SK-N-SH (cell line): ENCODE results near the gene ALKBH6. TPM values are rescaled to one million over a fixed set of nuclear protein-coding genes. Genes with fewer than 3 reads are reported as not detected.

ENCODE experiments used
- CTCF ChIA-PET: fragments of 300-600, 350-600 bp; formaldehyde crosslinking; extraction: SDS; loops from one replicate; lab custom pipeline; 2021; lab: Yijun Ruan, JAX
- POLR2A ChIA-PET: fragments of 350-600 bp; sonication (Branson Sonifier 250); formaldehyde crosslinking; extraction: SDS; loops from one replicate; lab custom pipeline; 2020; ENCODE audit warnings: antibody characterized with exemption, inconsistent platforms; lab: Yijun Ruan, JAX
- DNase-seq: peaks from one replicate; pipeline ENCODE4 v3.0.0; 2012
- H2AFZ ChIP-seq: fragments of 200-600 bp; sonication (generic); 2 replicates; pipeline ENCODE4 v1.8.1; 2016; ENCODE audit warnings: antibody characterized with exemption, mild to moderate bottlenecking, low read depth
- H3F3A ChIP-seq: fragments of 200-600 bp; sonication (generic); replicated peaks from 2 replicates; pipeline ENCODE3; 2016; ENCODE audit warnings: antibody characterized with exemption, mild to moderate bottlenecking; ENCODE audit not compliant: insufficient read depth
- H3K27ac ChIP-seq, 2 experiments: fragments of 200-500 bp in 1 of 2; fragments of 200-600 bp in 1 of 2; sonication (Bioruptor generic) in 1 of 2; sonication (generic), shearing (Covaris generic) in 1 of 2; 2 replicates each; pipeline versions ENCODE4 v1.5.1 to v1.6.1; 2014 to 2016; ENCODE audit warnings: low read depth in 2 of 2, inconsistent platforms in 1 of 2, low read length in 1 of 2, mild to moderate bottlenecking in 1 of 2, mixed read lengths in 1 of 2
- H3K27me3 ChIP-seq: fragments of 200-600 bp; sonication (generic), shearing (Covaris generic); 2 replicates; pipeline ENCODE4 v1.6.1; 2016; ENCODE audit warnings: mixed run types; ENCODE audit not compliant: insufficient read depth
- H3K36me3 ChIP-seq, 2 experiments: fragments of 200-500 bp in 1 of 2; fragments of 200-600 bp in 1 of 2; sonication (Bioruptor generic) in 1 of 2; sonication (generic) in 1 of 2; replicated peaks in 1 of 2; 2 replicates each; pipeline versions ENCODE3 to v1.5.1; 2014 to 2016; ENCODE audit warnings: low read length in 1 of 2, mild to moderate bottlenecking in 1 of 2; ENCODE audit not compliant: insufficient read depth in 2 of 2, control insufficient read depth in 1 of 2
- H3K4me1 ChIP-seq, 2 experiments: fragments of 200-500 bp in 1 of 2; fragments of 200-600 bp in 1 of 2; sonication (Bioruptor generic) in 1 of 2; sonication (generic), shearing (Covaris generic) in 1 of 2; 2 replicates each; pipeline versions ENCODE4 v1.5.1 to v1.6.1; 2014 to 2016; ENCODE audit warnings: low read depth in 1 of 2, low read length in 1 of 2, mixed run types in 1 of 2; ENCODE audit not compliant: insufficient read depth in 2 of 2, control insufficient read depth in 1 of 2
- H3K4me2 ChIP-seq: fragments of 200-600 bp; sonication (generic), shearing (Covaris generic); 2 replicates; pipeline ENCODE4 v1.6.1; 2017; ENCODE audit warnings: mixed run types
- H3K4me3 ChIP-seq, 2 experiments: fragments of 200-500 bp in 1 of 2; fragments of 200-600 bp in 1 of 2; sonication (Bioruptor generic) in 1 of 2; sonication (generic), shearing (Covaris generic) in 1 of 2; 2 replicates each; pipeline versions ENCODE4 v1.5.1 to v1.8.1; 2014 to 2016; ENCODE audit warnings: low read depth in 2 of 2, inconsistent platforms in 1 of 2, low read length in 1 of 2, mild to moderate bottlenecking in 1 of 2, mixed read lengths in 1 of 2, moderate library complexity in 1 of 2
- H3K79me2 ChIP-seq: fragments of 200-600 bp; sonication (generic); 2 replicates; pipeline ENCODE4 v1.8.1; 2017; ENCODE audit warnings: mild to moderate bottlenecking; ENCODE audit not compliant: insufficient read depth
- H3K9ac ChIP-seq: fragments of 200-600 bp; sonication (generic); 2 replicates; pipeline ENCODE4 v1.6.1; 2017; ENCODE audit warnings: mixed run types
- H3K9me2 ChIP-seq: fragments of 200-600 bp; sonication (generic); 2 replicates; pipeline ENCODE4 v1.6.1; 2017; ENCODE audit warnings: mixed run types
- H3K9me3 ChIP-seq: fragments of 200-600 bp; sonication (generic); 2 replicates; pipeline ENCODE4 v1.6.1; 2017; ENCODE audit warnings: mixed run types, mild to moderate bottlenecking, moderate library complexity
- H4K20me1 ChIP-seq: fragments of 200-600 bp; sonication (generic); 2 replicates; pipeline ENCODE4 v1.6.1; 2017; ENCODE audit warnings: mild to moderate bottlenecking, mixed run types; ENCODE audit not compliant: insufficient read depth
- CHD2 ChIP-seq: fragments of 150-350 bp; IDR thresholded peaks from 2 replicates; pipeline ENCODE4 v1.6.1; 2018; ENCODE audit warnings: low read length; ENCODE audit not compliant: partially characterized antibody
- ELF1 ChIP-seq: IDR thresholded peaks from 2 replicates; pipeline ENCODE4 v1.4.0; 2012
- FOXJ3 ChIP-seq: sonication (generic); formaldehyde crosslinking; IDR thresholded peaks from 2 replicates; pipeline ENCODE4 v1.5.1; 2020; ENCODE audit warnings: mild to moderate bottlenecking, missing genetic modification reagents
- MXI1 ChIP-seq: IDR thresholded peaks from 2 replicates; pipeline ENCODE4 v1.6.1; 2012; ENCODE audit warnings: mild to moderate bottlenecking, low read depth, low read length, improper control_type of control experiment
- POLR2AphosphoS5 ChIP-seq: IDR thresholded peaks from 2 replicates; pipeline ENCODE4 v1.6.1; 2012; ENCODE audit warnings: low read depth, low read length
- RFX5 ChIP-seq: IDR thresholded peaks from 2 replicates; pipeline ENCODE4 v1.6.1; 2012; ENCODE audit warnings: mild to moderate bottlenecking, improper control_type of control experiment, low read length
- RXRA ChIP-seq: IDR thresholded peaks from 2 replicates; pipeline ENCODE4 v1.4.0; 2012; ENCODE audit warnings: low read depth, mild to moderate bottlenecking, borderline replicate concordance
- SIN3A ChIP-seq: IDR thresholded peaks from 2 replicates; pipeline ENCODE4 v1.6.1; 2012; ENCODE audit warnings: low read depth, mild to moderate bottlenecking, low read length, moderate library complexity, borderline replicate concordance
- TCF12 ChIP-seq: IDR thresholded peaks from 2 replicates; pipeline ENCODE4 v1.4.0; 2012
- TEAD4 ChIP-seq: IDR thresholded peaks from 2 replicates; pipeline ENCODE4 v1.4.0; 2012; ENCODE audit warnings: mild to moderate bottlenecking, borderline replicate concordance; ENCODE audit not compliant: insufficient read depth
- WGBS: methylation state at CpG from one replicate; pipeline ENCODE4 v1.1.6; 2017; ENCODE audit warnings: low lambda C conversion rate; 5-methylcytosine and 5-hydroxymethylcytosine counted together
- polyA plus RNA-seq, 3 experiments: library from polyadenylated mRNA; depleted of rRNA; stranded (reverse); fragments of >200 nt; gene quantifications; 2 replicates each; pipeline ENCODE4 v1.2.3, GENCODE V29; 2012

Gene ALKBH6
- polyA plus RNA-seq, 1 of the 3 experiments (the other 2 are of a cell fraction) = 29.9 TPM

GRCh38 chr19:35991731-35992450 lies 22.1 kb downstream of the ALKBH6 start:
- Histone ChIP-seq H4K20me1 (no peaks in the 10 kb centered on the region), H3K27me3 (no peaks in the 10 kb centered on the region; the same call in 1 of the 2 replicates), H3K79me2 (peaks cover 19% of the 10 kb centered on the region), H3F3A (no peaks in the 10 kb centered on the region), H3K9ac (no peak overlapping the region), H3K9me2 (no peaks in the 10 kb centered on the region), H3K36me3 (no peaks in the 10 kb centered on the region), H3K4me2 (no peak overlapping the region), H3K4me3 (no peak overlapping the region), H3K4me1 (peaks cover 10 to 18% of the 10 kb centered on the region in 2 experiments; a peak in 1 of 4 replicates), H3K27ac (no peak overlapping the region), H3K9me3 (no peaks in the 10 kb centered on the region), H2AFZ (no peak overlapping the region)
- DNase-seq = no peak
- 83% methylated on average over 7 of the region's 7 CpGs for WGBS
- POLR2A ChIA-PET = interaction anchor here (0.6 kb wide), 1 partner anchor 20 kb away, joined by 4 read pairs; no protein-coding TSS in a partner anchor
- CTCF ChIA-PET = no interaction called here
- no peak for TF ChIP-seq MXI1

GRCh38 chr19:35990771-35991730 lies 23.0 kb downstream of the ALKBH6 start:
- Histone ChIP-seq H3K27ac (no peak overlapping the region), H3K9me3 (no peaks in the 10 kb centered on the region), H3K4me2 (no peak overlapping the region), H4K20me1 (no peaks in the 10 kb centered on the region), H3K9me2 (no peaks in the 10 kb centered on the region), H3K4me3 (no peak overlapping the region), H2AFZ (no peak overlapping the region), H3K27me3 (peaks cover 3% of the 10 kb centered on the region; the same call in 1 of the 2 replicates), H3K4me1 (peaks cover 2 to 10% of the 10 kb centered on the region in 2 experiments; a peak in 1 of 4 replicates), H3K36me3 (no peaks in the 10 kb centered on the region), H3F3A (no peaks in the 10 kb centered on the region), H3K9ac (no peak overlapping the region), H3K79me2 (peaks cover 10% of the 10 kb centered on the region)
- CTCF ChIA-PET = interaction anchor here (1.0 kb wide), 1 partner anchor 24 kb away, joined by 3 read pairs; no protein-coding TSS in a partner anchor
- no peak for DNase-seq
- 68% methylated on average over 10 of the region's 10 CpGs for WGBS
- TF ChIP-seq POLR2AphosphoS5 = no peak
- no peak for TF ChIP-seq CHD2
- no peak for TF ChIP-seq RXRA
- no peak for TF ChIP-seq ELF1
- TF ChIP-seq TCF12 = no peak
- no peak for TF ChIP-seq FOXJ3 (CRISPR knock-in tag)
- TF ChIP-seq SIN3A = no peak
- TF ChIP-seq RFX5 = no peak
- TF ChIP-seq TEAD4 = no peak
- POLR2A ChIA-PET = no interaction called here
